GM12873 (cell line): ENCODE measurements around the gene THRA.
A peak's percentile ranks its signal among the peaks of the same experiment; 100 is the strongest.

Source experiments
- CTCF ChIP-seq: IDR thresholded peaks from 2 replicates; pipeline ENCODE4 v1.5.1; 2012; ENCODE audit warnings: low read depth, mild to moderate bottlenecking, moderate library complexity, low read length, control low read depth; ENCODE audit not compliant: insufficient read depth; ENCODE audit errors: missing control alignments

The THRA gene

GRCh38 chr17:40122999-40123810 lies 60.4 kb downstream of the THRA start:
- TF ChIP-seq CTCF, result peak; percentile 26

- no peak for TF ChIP-seq CTCF
Measured at GRCh38 chr17:40123811-40124114, 61.0 kb downstream of the THRA start.

- TF ChIP-seq CTCF, result no peak
Measured at GRCh38 chr17:40124279-40125141, 61.7 kb downstream of the THRA start.

GRCh38 chr17:40129498-40129897 lies 66.7 kb downstream of the THRA start:
- no peak for TF ChIP-seq CTCF

GRCh38 chr17:40130352-40131042 lies 67.7 kb downstream of the THRA start:
- no peak for TF ChIP-seq CTCF

GRCh38 chr17:40134184-40134583 lies 71.4 kb downstream of the THRA start:
- no peak for TF ChIP-seq CTCF

- no peak for TF ChIP-seq CTCF
Measured at GRCh38 chr17:40135817-40136216, 73.1 kb downstream of the THRA start.
